GM18861 (cell line): ENCODE data around the gene ITGB3.
"Not testable (repeated sequence)": the region's sequence is repeated elsewhere in the genome, so short reads cannot be mapped to it uniquely, and the experiment has no call there.

ENCODE experiments used
- ATAC-seq: cut with Tn5 transposase; IDR thresholded peaks from one replicate; pipeline ENCODE4 v1.9.1; 2021; ENCODE audit not compliant: unreplicated experiment

Gene ITGB3

GRCh38 chr17:47222047-47222446 is 31.6 kb upstream of the ITGB3 start:
- no peak for ATAC-seq

GRCh38 chr17:47223007-47223406 is 30.6 kb upstream of the ITGB3 start:
- no peak for ATAC-seq

- no peak for ATAC-seq
These were observed 30.2 kb upstream of the ITGB3 start for GRCh38 chr17:47223460-47223859.

- not testable (repeated sequence) for ATAC-seq
These were observed 29.6 kb upstream of the ITGB3 start for GRCh38 chr17:47224077-47224476.

- no peak for ATAC-seq
These were observed 28.7 kb upstream of the ITGB3 start for GRCh38 chr17:47224966-47225365.

GRCh38 chr17:47225436-47225858 is 28.2 kb upstream of the ITGB3 start:
- ATAC-seq: no peak

- no peak for ATAC-seq
These were observed 27.5 kb upstream of the ITGB3 start for GRCh38 chr17:47225911-47226688.

- ATAC-seq: no peak
These were observed 25.8 kb upstream of the ITGB3 start for GRCh38 chr17:47227862-47228261.

GRCh38 chr17:47229535-47230443 is 23.8 kb upstream of the ITGB3 start:
- no peak for ATAC-seq

GRCh38 chr17:47230864-47231263 is 22.8 kb upstream of the ITGB3 start:
- ATAC-seq: no peak

- no peak for ATAC-seq
These were observed 22.3 kb upstream of the ITGB3 start for GRCh38 chr17:47231334-47231733.

GRCh38 chr17:47231866-47232265 is 21.8 kb upstream of the ITGB3 start:
- ATAC-seq: no peak

GRCh38 chr17:47232465-47232864 is 21.2 kb upstream of the ITGB3 start:
- ATAC-seq: no peak

GRCh38 chr17:47235506-47235905 is 18.1 kb upstream of the ITGB3 start:
- no peak for ATAC-seq

- ATAC-seq: no peak
These were observed 17.7 kb upstream of the ITGB3 start for GRCh38 chr17:47235923-47236322.

- ATAC-seq: no peak
These were observed 15.8 kb upstream of the ITGB3 start for GRCh38 chr17:47237841-47238240.

- no peak for ATAC-seq
These were observed 15.2 kb upstream of the ITGB3 start for GRCh38 chr17:47238321-47239010.

- ATAC-seq: no peak
These were observed 14.0 kb upstream of the ITGB3 start for GRCh38 chr17:47239619-47239966.

- no peak for ATAC-seq
These were observed 13.5 kb upstream of the ITGB3 start for GRCh38 chr17:47239967-47240651.

- no peak for ATAC-seq
These were observed 12.8 kb upstream of the ITGB3 start for GRCh38 chr17:47240806-47241205.

- no peak for ATAC-seq
These were observed 11.0 kb upstream of the ITGB3 start for GRCh38 chr17:47242648-47243047.
